LNCaP clone FGC (cell line): ENCODE measurements around the gene SMAP2.

Experiments
- DNase-seq: peaks from one replicate; pipeline ENCODE4 v3.0.0-alpha.2; 2011; ENCODE audit warnings: low read depth
- H3K4me3 ChIP-seq: 2 replicates; pipeline ENCODE4 v1.5.1; 2011; ENCODE audit warnings: mild to moderate bottlenecking, low read depth, low read length, control low read depth
- TF ChIP-seq, protein P1 (sequence below): IDR thresholded peaks from 2 replicates; pipeline ENCODE4 v1.5.1; 2012; ENCODE audit warnings: mild to moderate bottlenecking; ENCODE audit not compliant: control insufficient read depth, insufficient read depth; ENCODE audit errors: extremely low read depth

Gene SMAP2

DNA sequence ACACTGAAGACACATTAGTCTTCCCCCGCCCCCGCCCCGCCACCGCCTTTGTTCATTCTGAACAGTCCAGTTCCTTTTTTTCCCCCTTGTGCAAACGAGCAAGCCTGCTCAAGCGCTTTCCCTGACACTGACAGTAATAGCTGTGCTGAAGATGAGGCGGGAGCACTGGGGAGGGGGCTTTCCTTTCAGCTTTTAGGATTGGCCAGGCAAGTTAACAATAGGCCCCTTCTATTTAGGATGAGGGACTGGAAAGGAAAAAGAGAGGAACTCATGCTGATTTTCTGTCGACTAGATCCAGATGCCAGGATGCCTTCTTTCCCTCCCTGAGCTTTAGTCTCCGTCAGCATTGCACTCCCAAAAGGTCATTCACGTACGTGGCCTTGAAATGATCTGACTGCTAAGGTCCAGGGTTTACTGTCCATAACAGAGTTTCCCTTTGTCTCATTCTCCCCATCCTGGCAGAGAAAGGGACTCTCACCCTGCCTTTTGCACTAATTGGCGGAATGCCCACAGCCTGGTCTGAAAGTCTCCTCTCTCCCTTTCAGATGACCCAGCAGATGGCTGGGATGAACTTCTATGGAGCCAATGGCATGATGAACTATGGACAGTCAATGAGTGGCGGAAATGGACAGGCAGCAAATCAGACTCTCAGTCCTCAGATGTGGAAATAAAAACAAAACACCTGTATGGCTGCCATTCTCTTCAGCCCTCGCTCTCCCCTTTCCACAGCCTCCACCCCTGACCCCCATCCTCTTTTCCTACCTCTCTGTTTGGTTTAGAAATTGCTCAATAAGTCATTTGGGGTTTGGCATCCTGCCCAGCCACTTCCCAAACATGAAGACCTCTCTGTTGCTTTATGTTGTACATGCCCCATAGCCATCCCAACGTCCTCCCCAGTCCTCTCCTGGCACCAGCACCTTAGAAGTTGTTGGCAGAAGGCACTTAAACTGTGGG, 48.2 kb downstream of the SMAP2 start:
- TF ChIP-seq, protein P1, sequence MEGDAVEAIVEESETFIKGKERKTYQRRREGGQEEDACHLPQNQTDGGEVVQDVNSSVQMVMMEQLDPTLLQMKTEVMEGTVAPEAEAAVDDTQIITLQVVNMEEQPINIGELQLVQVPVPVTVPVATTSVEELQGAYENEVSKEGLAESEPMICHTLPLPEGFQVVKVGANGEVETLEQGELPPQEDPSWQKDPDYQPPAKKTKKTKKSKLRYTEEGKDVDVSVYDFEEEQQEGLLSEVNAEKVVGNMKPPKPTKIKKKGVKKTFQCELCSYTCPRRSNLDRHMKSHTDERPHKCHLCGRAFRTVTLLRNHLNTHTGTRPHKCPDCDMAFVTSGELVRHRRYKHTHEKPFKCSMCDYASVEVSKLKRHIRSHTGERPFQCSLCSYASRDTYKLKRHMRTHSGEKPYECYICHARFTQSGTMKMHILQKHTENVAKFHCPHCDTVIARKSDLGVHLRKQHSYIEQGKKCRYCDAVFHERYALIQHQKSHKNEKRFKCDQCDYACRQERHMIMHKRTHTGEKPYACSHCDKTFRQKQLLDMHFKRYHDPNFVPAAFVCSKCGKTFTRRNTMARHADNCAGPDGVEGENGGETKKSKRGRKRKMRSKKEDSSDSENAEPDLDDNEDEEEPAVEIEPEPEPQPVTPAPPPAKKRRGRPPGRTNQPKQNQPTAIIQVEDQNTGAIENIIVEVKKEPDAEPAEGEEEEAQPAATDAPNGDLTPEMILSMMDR: no peak
- H3K4me3 ChIP-seq: no peak overlapping the region
- DNase-seq: no peak

DNA sequence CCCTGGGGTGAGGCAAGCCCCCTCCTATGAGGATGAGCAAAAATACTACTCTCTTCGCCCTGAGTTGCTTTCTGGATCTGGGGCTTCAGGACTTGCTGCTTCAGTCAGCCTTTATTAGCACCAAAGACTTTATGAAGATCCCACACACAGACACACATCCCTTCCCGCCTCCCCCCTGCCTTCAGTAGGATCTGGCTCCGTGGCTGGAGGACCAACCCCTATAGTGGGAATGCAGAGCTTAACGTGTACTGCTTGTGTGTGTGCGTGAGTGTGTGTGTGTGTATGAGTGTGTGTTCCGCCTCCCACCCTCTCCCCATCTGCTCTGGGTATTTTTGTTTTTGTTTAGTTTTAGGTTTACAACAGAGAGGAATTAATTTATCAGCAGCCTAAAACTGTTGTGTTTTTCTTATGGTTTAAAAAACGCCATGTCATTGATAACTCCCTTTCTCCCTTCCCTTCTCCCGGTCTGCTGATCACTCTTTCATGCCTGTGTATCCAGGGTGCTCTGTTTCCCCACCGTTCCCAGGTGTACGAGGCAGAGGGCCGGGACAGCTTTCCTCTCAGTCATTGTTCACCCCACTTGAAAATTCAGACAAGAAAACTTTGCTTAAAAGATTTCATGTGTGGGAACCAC, 49.2 kb downstream of the SMAP2 start:
- DNase-seq: no peak
- H3K4me3 ChIP-seq: no peak overlapping the region
- TF ChIP-seq, protein P1: no peak

DNA sequence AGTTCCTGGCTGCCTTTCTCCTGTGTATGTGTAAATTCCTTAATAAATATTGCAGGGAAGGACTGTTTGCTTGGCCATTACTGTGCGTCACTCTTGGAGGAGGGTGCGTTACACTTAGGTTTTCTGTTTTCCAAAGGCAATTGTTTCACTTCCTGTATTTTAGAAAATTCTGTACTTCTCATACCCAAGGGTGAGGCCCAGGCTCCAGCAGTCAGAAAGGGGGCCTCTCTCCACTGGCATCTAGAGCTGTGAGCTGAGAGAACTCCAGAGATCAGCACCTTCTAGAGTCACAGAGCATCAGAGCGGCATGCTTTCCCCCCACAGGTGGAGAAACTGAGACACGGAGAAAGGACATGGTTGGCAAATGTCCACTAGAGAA, 49.7 kb downstream of the SMAP2 start:
- TF ChIP-seq, protein P1: no peak
- no peak overlapping the region for H3K4me3 ChIP-seq
- DNase-seq: no peak

DNA sequence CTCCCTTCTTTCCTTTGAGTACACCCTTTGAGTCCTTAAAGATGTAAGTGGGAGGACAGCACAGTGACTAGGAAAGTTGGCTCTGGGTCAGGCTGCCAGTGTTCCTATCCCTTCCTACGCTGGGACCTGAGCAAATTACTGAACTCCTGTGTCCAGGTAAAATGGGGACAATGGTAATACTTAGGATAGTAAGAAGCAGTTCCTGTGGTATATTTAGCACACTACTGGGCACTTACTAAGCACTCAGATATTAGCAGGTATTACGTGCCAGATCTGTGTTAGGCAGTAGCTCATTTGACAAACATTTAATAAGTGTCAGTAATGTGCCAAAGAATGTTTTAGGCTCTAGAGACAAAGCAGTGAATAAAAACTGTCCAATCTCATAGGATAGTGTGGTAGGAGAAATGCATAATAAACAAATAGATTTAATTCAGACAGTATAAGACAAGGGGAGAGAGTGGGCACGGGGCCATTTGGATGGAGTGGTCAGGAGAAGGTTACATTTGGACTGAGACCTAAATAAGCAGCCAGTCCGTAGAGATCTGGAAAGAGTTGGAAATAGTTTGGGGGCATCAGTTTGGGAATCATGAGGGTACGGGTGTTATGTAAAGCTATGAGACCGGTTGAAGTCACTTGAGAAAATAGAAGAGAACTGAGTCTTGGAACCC, 50.6 kb downstream of the SMAP2 start:
- no peak for DNase-seq
- TF ChIP-seq, protein P1: no peak
- no peak overlapping the region for H3K4me3 ChIP-seq

DNA sequence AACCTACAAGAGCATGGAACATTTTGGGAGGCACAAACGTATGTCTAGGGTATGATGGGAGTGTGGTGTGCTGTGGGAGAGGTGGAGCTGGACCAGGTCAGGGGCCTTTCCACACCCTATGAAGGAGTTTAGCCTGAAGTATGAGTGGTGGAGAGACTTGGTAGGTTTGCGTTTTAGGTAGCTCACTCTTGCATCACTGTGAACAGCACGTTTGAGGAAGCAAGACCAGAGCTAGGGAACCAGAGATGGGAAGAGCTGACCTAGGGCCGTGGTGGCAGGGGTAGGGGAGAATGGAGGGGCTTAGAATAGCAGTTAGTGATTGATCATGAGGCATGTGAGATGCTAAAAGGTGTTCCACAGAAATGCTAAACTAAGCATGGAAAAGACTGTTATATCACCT, 51.7 kb downstream of the SMAP2 start:
- H3K4me3 ChIP-seq: no peak overlapping the region
- TF ChIP-seq, protein P1: no peak
- no peak for DNase-seq

DNA sequence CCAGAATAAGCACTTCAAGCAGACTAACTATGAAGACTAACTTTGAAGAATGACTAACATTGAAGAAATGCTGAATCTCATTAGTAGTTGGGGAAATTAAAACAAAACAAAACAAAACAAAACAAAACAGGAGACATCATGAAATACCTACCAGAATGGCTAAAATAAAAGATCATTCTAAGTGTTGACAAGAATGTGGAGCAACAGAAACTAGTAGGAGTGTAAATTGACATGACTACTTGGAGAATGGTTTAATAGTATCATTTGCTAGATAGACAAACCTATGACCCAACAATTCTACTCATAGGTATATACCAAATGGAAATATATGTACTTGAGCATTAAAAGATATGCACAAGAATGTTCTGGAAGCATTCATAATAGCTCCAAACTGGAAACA, 57.9 kb downstream of the SMAP2 start:
- TF ChIP-seq, protein P1: no peak
- H3K4me3 ChIP-seq: no peak overlapping the region
- DNase-seq: no peak
